Uterus (tissue), 2 donors: ENCODE measurements around the gene CASK.

Source experiments
- POLR2A ChIP-seq, 2 donors: fragments of 450-650 bp; IDR thresholded peaks; one replicate each; pipeline ENCODE4 v1.6.1; 2016; ENCODE audit warnings: antibody characterized with exemption in 2 of 2, mild to moderate bottlenecking in 1 of 2, moderate library complexity in 1 of 2
- TF ChIP-seq, protein P1 (sequence below), 4 experiments: fragments of 200-600 bp in 2 of 4; fragments of 450-650 bp in 2 of 4; sonication (generic) in 2 of 4; IDR thresholded peaks; one replicate each; pipeline ENCODE4 v1.5.1; 2016 to 2019; ENCODE audit warnings: antibody characterized with exemption in 4 of 4, mild to moderate bottlenecking in 2 of 4, moderate library complexity in 1 of 4

DNA sequence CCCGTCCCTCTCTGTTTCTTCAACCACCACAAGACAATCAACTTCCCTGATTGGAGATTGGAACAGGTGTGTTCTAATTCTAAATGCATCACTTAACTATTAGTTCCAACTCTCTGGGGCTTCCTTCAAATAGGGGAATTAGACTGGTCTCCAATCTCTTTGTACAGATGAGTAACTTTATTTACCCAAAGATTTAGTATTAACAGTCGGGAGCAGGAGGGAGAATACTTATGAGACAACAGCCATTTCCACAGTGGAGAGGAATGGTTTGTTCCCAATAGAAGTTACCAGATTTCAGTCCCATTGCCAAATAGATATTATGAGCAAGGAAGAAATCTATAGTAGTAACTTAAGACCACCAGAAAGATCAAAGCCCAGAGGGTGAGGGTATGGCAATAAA, 46.2 kb downstream of the CASK start:
- TF ChIP-seq, protein P1, sequence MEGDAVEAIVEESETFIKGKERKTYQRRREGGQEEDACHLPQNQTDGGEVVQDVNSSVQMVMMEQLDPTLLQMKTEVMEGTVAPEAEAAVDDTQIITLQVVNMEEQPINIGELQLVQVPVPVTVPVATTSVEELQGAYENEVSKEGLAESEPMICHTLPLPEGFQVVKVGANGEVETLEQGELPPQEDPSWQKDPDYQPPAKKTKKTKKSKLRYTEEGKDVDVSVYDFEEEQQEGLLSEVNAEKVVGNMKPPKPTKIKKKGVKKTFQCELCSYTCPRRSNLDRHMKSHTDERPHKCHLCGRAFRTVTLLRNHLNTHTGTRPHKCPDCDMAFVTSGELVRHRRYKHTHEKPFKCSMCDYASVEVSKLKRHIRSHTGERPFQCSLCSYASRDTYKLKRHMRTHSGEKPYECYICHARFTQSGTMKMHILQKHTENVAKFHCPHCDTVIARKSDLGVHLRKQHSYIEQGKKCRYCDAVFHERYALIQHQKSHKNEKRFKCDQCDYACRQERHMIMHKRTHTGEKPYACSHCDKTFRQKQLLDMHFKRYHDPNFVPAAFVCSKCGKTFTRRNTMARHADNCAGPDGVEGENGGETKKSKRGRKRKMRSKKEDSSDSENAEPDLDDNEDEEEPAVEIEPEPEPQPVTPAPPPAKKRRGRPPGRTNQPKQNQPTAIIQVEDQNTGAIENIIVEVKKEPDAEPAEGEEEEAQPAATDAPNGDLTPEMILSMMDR (IDR thresholded peaks at IDR 0.05) = no peak
- no peak for TF ChIP-seq POLR2A (IDR thresholded peaks at IDR 0.05)
